Esophagus muscularis mucosa (tissue), 4 donors: ENCODE measurements around the gene CPED1. TPM values are rescaled to one million over a fixed set of nuclear protein-coding genes. Genes with fewer than 3 reads are reported as not detected.

Experiments
- DNase-seq: peaks from one replicate; pipeline ENCODE4 v3.0.0-alpha.2; 2017; ENCODE audit errors: extremely low spot score
- H3K27ac ChIP-seq, 4 donors: fragments of 200-600 bp; sonication (generic); replicated peaks in 1 of 4; 1 replicate in 3 of 4; 2 replicates in 1 of 4; pipeline ENCODE4 v1.5.1; 2016 to 2019; ENCODE audit warnings: mild to moderate bottlenecking in 1 of 4
- H3K27me3 ChIP-seq, 4 donors: fragments of 200-600 bp; sonication (generic); one replicate each; pipeline versions ENCODE4 v1.5.1 to v1.6.0; 2016 to 2019
- H3K36me3 ChIP-seq, 4 donors: fragments of 200-600 bp; sonication (generic); one replicate each; pipeline ENCODE4 v1.5.1; 2016 to 2019
- H3K4me1 ChIP-seq, 4 donors: fragments of 200-600 bp; sonication (generic); one replicate each; pipeline ENCODE4 v1.5.1; 2016 to 2019
- H3K4me3 ChIP-seq, 4 donors: fragments of 200-600 bp; sonication (generic); 1 replicate in 2 of 4; 2 replicates in 2 of 4; pipeline ENCODE4 v1.5.1; 2016 to 2019; ENCODE audit warnings: mild to moderate bottlenecking in 4 of 4, moderate library complexity in 1 of 4
- H3K9me3 ChIP-seq, 4 donors: fragments of 200-600 bp; sonication (generic); 1 replicate in 3 of 4; 2 replicates in 1 of 4; pipeline ENCODE4 v1.5.1; 2016 to 2019
- CTCF ChIP-seq, 3 experiments: fragments of 200-600 bp in 2 of 3; fragments of 450-650 bp in 1 of 3; sonication (generic) in 2 of 3; IDR thresholded peaks; one replicate each; pipeline ENCODE4 v1.5.1; 2017 to 2019; ENCODE audit warnings: antibody characterized with exemption in 3 of 3, mild to moderate bottlenecking in 2 of 3, moderate library complexity in 1 of 3
- EP300 ChIP-seq: sonication (generic); formaldehyde crosslinking; IDR thresholded peaks from one replicate; pipeline ENCODE4 v1.6.1; 2017; ENCODE audit warnings: antibody characterized with exemption
- POLR2A ChIP-seq: fragments of 450-650 bp; IDR thresholded peaks from one replicate; pipeline ENCODE4 v1.6.1; 2017; ENCODE audit warnings: antibody characterized with exemption, moderate library complexity, mild to moderate bottlenecking, low read depth
- POLR2AphosphoS5 ChIP-seq, 2 donors: sonication (generic); formaldehyde crosslinking; IDR thresholded peaks; one replicate each; pipeline ENCODE4 v1.6.1; 2017; ENCODE audit warnings: antibody characterized with exemption in 2 of 2
- WGBS: methylation state at CpG from one replicate; pipeline ENCODE4 v1.1.5; 2018; 5-methylcytosine and 5-hydroxymethylcytosine counted together
- intact Hi-C: fragments of 100-400 bp; cut with DNase I; formaldehyde crosslinking; loops from one replicate; pipeline ENCODE4 v1.15.1; 2023
- total RNA-seq, 4 donors: library from RNA; depleted of rRNA; stranded (reverse); fragments of >200 nt; gene quantifications; one replicate each; pipeline versions ENCODE4 v1.1.0 to v1.2.1, GENCODE V29; 2016

The CPED1 gene
- total RNA-seq, 4 donors from 2014 or later, result 28.1 to 81.8 (median 32.0) TPM

GRCh38 chr7:121037957-121038716, 49.6 kb downstream of the CPED1 start:
- Histone ChIP-seq H3K4me1 (peaks cover 2 to 24% (median 5%) of the 10 kb centered on the region in 4 donors), H3K27me3 (no peaks in the 10 kb centered on the region), H3K9me3 (no peaks in the 10 kb centered on the region), H3K27ac (no peak overlapping the region), H3K4me3 (no peak overlapping the region), H3K36me3 (no peaks in the 10 kb centered on the region)
- no peak for TF ChIP-seq CTCF (IDR thresholded peaks at IDR 0.05)
- TF ChIP-seq POLR2A, result no peak
- TF ChIP-seq EP300, result no peak
- no peak for TF ChIP-seq POLR2AphosphoS5 (IDR thresholded peaks at IDR 0.05)
- DNase-seq, result no peak
- intact Hi-C loops, result no loop called here
- WGBS, result 85% methylated on average over 4 of the region's 4 CpGs

DNA sequence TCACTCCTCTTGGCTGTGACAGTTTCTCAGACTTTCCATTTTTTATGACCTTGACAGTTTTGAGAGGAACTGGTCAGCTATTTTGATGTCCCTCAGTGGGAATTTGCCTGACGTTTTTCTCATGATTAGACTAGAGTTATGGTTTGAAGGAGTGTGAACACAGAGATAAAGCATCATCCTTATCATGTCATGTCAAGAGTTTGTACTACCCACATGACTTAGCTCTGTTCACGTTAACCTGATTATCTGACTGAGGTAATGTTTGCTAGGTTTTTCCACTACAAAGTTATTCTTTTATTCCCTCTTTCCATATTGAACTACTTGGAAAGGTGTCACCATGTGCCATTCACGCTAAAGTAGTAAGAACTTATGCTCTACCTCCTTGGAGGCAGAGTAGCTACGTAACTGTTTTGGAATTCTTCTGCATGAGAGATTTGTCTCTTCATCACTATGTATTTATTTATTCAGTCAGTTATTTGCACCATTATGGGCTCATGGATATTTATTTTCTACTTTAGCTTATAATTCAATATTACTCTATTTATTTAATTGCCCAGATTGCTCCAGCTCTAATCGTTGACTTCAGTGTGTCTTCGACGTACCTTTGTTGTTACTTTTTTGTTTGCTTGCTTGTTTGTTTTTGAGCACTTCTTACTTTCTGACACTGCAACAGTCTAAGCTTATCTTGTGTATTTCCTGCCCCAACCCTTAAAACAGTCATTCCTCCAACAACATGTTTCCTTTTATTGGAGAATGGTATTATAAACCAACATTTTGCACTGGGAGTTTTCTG, 50.4 kb downstream of the CPED1 start:
- H3K4me1 ChIP-seq, result peaks cover 0 to 23% (median 1%) of the 10 kb centered on the region in 4 donors
- H3K27ac ChIP-seq, result no peak overlapping the region
- H3K4me3 ChIP-seq, result no peak overlapping the region
- intact Hi-C loops, result no loop called here
- TF ChIP-seq EP300 (no peak), POLR2A (no peak), POLR2AphosphoS5 (IDR thresholded peaks at IDR 0.05) (no peak), CTCF (IDR thresholded peaks at IDR 0.05) (no peak)
- H3K27me3 ChIP-seq, result no peaks in the 10 kb centered on the region
- no peaks in the 10 kb centered on the region for H3K36me3 ChIP-seq
- 78% methylated on average over 7 of the region's 7 CpGs for WGBS
- H3K9me3 ChIP-seq, result no peaks in the 10 kb centered on the region
- no peak for DNase-seq

GRCh38 chr7:121039510-121039822, 51.0 kb downstream of the CPED1 start:
- intact Hi-C loops, result no loop called here
- Histone ChIP-seq H3K27me3 (no peaks in the 10 kb centered on the region), H3K36me3 (no peaks in the 10 kb centered on the region), H3K9me3 (no peaks in the 10 kb centered on the region), H3K4me1 (peaks cover 0 to 23% (median 1%) of the 10 kb centered on the region in 4 donors), H3K27ac (no peak overlapping the region), H3K4me3 (no peak overlapping the region)
- TF ChIP-seq EP300 (no peak), CTCF (IDR thresholded peaks at IDR 0.05) (no peak), POLR2A (no peak), POLR2AphosphoS5 (IDR thresholded peaks at IDR 0.05) (no peak)
- DNase-seq, result no peak
- WGBS, result 92% methylated on average over 2 of the region's 2 CpGs

DNA sequence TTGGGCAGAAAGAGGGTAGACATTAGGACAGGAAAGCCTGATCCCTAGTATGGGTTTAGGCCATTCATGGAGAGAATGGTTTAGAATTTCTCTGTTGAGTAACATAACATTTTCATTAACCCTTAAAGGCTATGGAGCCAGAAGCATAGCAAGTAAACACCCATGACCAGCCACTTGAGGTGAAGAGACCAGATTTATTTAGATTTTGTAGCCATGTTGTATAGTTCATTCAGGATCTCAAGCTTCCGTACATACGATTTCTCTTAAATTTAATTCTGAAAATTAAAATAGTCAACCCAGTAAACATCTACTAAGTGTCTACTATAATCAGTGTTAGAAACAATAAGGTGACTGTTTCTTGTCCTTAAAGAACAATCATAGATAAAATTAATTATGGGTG, 51.5 kb downstream of the CPED1 start:
- WGBS, result 96% methylated on average over 2 of the region's 2 CpGs
- DNase-seq, result no peak
- Histone ChIP-seq H3K27me3 (no peaks in the 10 kb centered on the region), H3K4me1 (peaks cover 0 to 23% (median 1%) of the 10 kb centered on the region in 4 donors), H3K36me3 (no peaks in the 10 kb centered on the region), H3K9me3 (no peaks in the 10 kb centered on the region), H3K27ac (no peak overlapping the region), H3K4me3 (no peak overlapping the region)
- no peak for TF ChIP-seq EP300
- no peak for TF ChIP-seq POLR2AphosphoS5 (IDR thresholded peaks at IDR 0.05)
- TF ChIP-seq CTCF (IDR thresholded peaks at IDR 0.05), result no peak
- TF ChIP-seq POLR2A, result no peak
- intact Hi-C loops, result no loop called here
